Measurements from ENCODE around the gene CES4A. TPM values are rescaled to one million over a fixed set of nuclear protein-coding genes. Genes with fewer than 3 reads are reported as not detected.

Gene CES4A
- total RNA-seq, result 1 to 10 TPM in 1 of 2 donors, under 1 TPM in 1; 0.69 to 1.3 TPM

DNA sequence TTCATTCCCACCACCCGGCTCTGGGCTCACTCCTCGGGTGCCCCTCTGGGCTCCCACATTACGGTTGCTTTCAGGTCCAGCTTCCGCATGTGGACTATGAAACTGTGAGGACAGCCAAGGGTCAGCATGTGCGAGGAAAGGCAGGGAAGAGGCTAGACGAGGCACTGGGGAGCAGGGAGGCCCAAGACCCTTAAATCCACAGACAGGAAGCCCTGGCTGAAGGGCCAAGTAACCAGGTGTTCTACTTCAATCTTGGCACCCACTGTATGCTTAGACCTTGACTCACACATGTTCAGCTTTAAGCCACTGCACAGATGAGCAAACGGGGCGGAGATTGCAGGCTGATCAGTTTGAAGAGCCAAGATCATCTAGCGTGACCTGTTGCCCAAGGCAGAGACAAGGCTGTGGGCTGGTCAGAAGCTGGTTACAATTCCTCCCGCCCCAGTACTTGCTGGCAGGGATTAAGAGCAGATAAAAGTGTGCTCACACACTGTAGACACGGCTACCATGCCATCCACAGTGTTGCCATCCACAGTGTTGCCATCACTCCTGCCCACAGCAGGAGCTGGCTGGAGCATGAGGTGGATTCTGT lies at the start of gene CES4A:
CES4A (plus strand) TSS at position 393 of the 592 bp plus-strand sequence; CDS start at position 577, 184 bp downstream.

DNA sequence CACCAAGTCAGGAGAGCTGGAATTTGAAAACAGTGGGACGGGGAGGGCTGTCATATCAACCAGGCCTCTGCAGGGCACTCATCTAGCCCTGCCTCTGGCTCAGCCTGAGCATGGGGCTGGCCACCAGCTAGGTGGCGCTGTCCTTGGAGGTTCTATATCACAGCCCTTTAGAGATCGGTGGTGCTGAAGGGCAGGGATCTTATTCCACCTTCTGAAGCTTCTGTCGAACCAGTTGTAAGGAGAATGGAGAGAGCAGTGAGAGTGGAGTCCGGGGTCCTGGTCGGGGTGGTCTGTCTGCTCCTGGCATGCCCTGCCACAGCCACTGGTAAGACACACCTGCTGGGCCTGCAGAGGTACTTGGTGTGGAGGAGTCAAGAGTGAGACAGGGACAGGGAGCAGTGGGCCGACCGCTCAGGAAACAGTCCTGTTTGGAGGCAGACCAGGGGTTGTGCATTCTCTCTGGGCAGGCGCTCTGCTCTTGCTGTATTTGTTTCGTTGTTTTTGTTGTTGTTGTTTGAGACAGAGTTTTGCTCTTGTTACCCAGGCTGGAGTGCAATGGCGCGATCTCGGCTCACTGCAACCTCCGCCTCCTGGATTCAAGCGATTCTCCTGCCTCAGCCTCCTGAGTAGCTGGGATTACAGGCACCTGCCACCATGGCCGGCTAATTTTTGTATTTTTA lies 27.2 kb upstream of the CES4A start, which contains the start of gene CES3:
CES3 (plus strand) TSS at position 202 of the 680 bp plus-strand sequence; CDS start at position 244, 42 bp downstream.

DNA sequence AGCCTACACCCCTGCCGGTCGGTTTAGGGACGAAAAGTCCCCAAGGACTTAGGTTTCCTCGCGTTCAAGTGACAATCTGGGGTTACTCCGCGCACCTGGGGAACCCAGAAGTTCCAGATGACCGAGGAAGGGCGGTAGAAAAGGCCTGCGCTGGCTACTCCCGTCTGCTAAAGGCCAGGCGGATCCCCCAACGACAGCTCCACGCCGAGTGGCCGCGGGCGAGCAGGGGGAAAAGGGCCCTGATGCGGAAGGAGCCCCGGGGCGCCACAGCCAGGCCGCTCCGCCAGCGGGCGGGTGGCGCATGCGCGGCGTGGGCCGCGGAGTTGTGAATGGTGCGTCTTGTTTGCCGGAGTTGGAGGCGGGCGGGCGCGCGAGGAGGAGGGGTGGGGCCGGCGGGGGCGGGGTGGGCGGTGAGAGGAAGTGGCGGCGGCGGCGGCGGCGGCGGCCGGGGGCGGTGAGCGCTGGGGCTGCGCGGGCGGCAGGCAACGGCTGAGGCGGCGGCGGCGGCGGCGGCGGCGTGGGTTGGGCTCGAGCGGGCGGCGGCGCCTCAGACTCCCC lies 40.4 kb downstream of the CES4A start, which contains the start of gene CBFB:
CBFB (plus strand) TSS at position 454 of the 558 bp plus-strand sequence. CDS start 259 bp downstream, outside the sequence.

Small RNA genes lying within 50 kb of the gene (small RNA-seq; reads per million reads assigned to genes)
- gene RN7SL543P, result 0 reads per million in 2 donors

Other genes starting within 250 kb of the CES4A start
- gene DYNC1LI2, start 237.0 kb upstream of the CES4A start, total RNA-seq, result 100 to 1,000 TPM; 112 to 203 TPM
- gene TERB1, start 187.0 kb upstream of the CES4A start, total RNA-seq, result under 1 TPM; under 0.01 TPM
- gene NAE1, start 157.6 kb upstream of the CES4A start, total RNA-seq, result 100 to 1,000 TPM in 1 of 2 donors, 10 to 100 TPM in 1; 69.5 to 104 TPM
- gene CA7, start 144.2 kb upstream of the CES4A start, total RNA-seq, result not detected
- 10 to 100 TPM in 1 of 2 donors, 1 to 10 TPM in 1; 8.9 to 15.7 TPM for gene PDP2, start 108.1 kb upstream of the CES4A start, total RNA-seq
- gene CDH16, start 69.7 kb upstream of the CES4A start, total RNA-seq, result not detected
- gene RRAD, start 63.1 kb upstream of the CES4A start, total RNA-seq, result under 1 TPM in 1 of 2 donors, not detected in 1; 0.33 TPM
- 100 to 1,000 TPM; 123 to 191 TPM for gene CIAO2B, start 54.2 kb upstream of the CES4A start, total RNA-seq
- gene CES2, start 53.1 kb upstream of the CES4A start, total RNA-seq, result 10 to 100 TPM; 23.0 to 25.1 TPM
- gene CES3, start 27.3 kb upstream of the CES4A start, total RNA-seq, result 1 to 10 TPM in 1 of 2 donors, under 1 TPM in 1; under 0.01 to 1.0 TPM
- gene CBFB, start 40.6 kb downstream of the CES4A start, total RNA-seq, result 100 to 1,000 TPM in 1 of 2 donors, 10 to 100 TPM in 1; 81.2 to 118 TPM
- gene PHAF1, start 121.4 kb downstream of the CES4A start, total RNA-seq, result 10 to 100 TPM; 16.5 to 17.3 TPM
- gene B3GNT9, start 162.4 kb downstream of the CES4A start, total RNA-seq, result 10 to 100 TPM; 11.3 to 14.8 TPM
- gene TRADD, start 171.3 kb downstream of the CES4A start, total RNA-seq, result 10 to 100 TPM; 23.1 to 24.0 TPM
- gene FBXL8, start 171.4 kb downstream of the CES4A start, total RNA-seq, result 10 to 100 TPM; 11.3 to 13.8 TPM
- 10 to 100 TPM; 27.6 to 66.4 TPM for gene HSF4, start 176.2 kb downstream of the CES4A start, total RNA-seq
- gene NOL3, start 181.9 kb downstream of the CES4A start, total RNA-seq, result 10 to 100 TPM; 11.7 to 13.3 TPM
- 10 to 100 TPM; 16.0 to 16.2 TPM for gene MATCAP1, start 195.4 kb downstream of the CES4A start, total RNA-seq
- gene EXOC3L1, start 201.5 kb downstream of the CES4A start, total RNA-seq, result not detected
- gene E2F4, start 203.6 kb downstream of the CES4A start, total RNA-seq, result 10 to 100 TPM; 54.0 to 81.6 TPM
- under 1 TPM; under 0.01 to 0.33 TPM for gene ELMO3, start 210.5 kb downstream of the CES4A start, total RNA-seq
- gene TMEM208, start 238.5 kb downstream of the CES4A start, total RNA-seq, result 10 to 100 TPM; 27.6 to 28.9 TPM

Data from melanocyte of skin (primary cell).